Spleen (tissue), 11 donors: ENCODE data around the gene TMCO4. TPM values are rescaled to one million over a fixed set of nuclear protein-coding genes. Genes with fewer than 3 reads are reported as not detected.
A peak's percentile ranks its signal among the peaks of the same experiment; 100 is the strongest.

ENCODE experiments used
- DNase-seq: peaks from one replicate; pipeline ENCODE4 v3.0.0-alpha.2; 2020
- H3K27ac ChIP-seq, 8 donors: fragments of 200-600 bp; sonication (generic) in 7 of 8; 1 replicate in 4 of 8; 2 replicates in 4 of 8; pipeline versions ENCODE4 v1.5.0 to v1.8.0; 2016 to 2021; ENCODE audit warnings: inconsistent platforms in 4 of 8, mild to moderate bottlenecking in 4 of 8, moderate library complexity in 1 of 8
- H3K27me3 ChIP-seq, 7 donors: fragments of 200-600 bp; sonication (generic) in 6 of 7; replicated peaks in 1 of 7; 1 replicate in 4 of 7; 2 replicates in 3 of 7; pipeline versions ENCODE4 v1.5.0 to v1.8.0; 2016 to 2021; ENCODE audit warnings: inconsistent platforms in 3 of 7, mild to moderate bottlenecking in 1 of 7
- H3K36me3 ChIP-seq, 6 donors: fragments of 200-600 bp; sonication (generic) in 5 of 6; 1 replicate in 4 of 6; 2 replicates in 2 of 6; pipeline versions ENCODE4 v1.5.0 to v1.8.0; 2016 to 2021; ENCODE audit warnings: inconsistent platforms in 2 of 6
- H3K4me1 ChIP-seq, 6 donors: fragments of 200-600 bp; sonication (generic) in 5 of 6; 1 replicate in 3 of 6; 2 replicates in 3 of 6; pipeline versions ENCODE4 v1.5.0 to v1.8.0; 2016 to 2021; ENCODE audit warnings: inconsistent platforms in 3 of 6
- H3K4me3 ChIP-seq, 8 donors: fragments of 200-600 bp; sonication (generic) in 7 of 8; 1 replicate in 4 of 8; 2 replicates in 4 of 8; pipeline versions ENCODE4 v1.5.0 to v1.8.0; 2016 to 2021; ENCODE audit warnings: inconsistent platforms in 4 of 8, mild to moderate bottlenecking in 4 of 8, moderate library complexity in 2 of 8
- H3K9me3 ChIP-seq, 8 donors: fragments of 200-600 bp; sonication (generic) in 7 of 8; 1 replicate in 4 of 8; 2 replicates in 4 of 8; pipeline versions ENCODE4 v1.5.0 to v1.8.0; 2016 to 2021; ENCODE audit warnings: inconsistent platforms in 4 of 8
- POLR2A ChIP-seq, 3 donors: fragments of 450-650 bp; IDR thresholded peaks; one replicate each; pipeline ENCODE4 v1.5.1; 2017; ENCODE audit warnings: antibody characterized with exemption in 3 of 3, mild to moderate bottlenecking in 1 of 3
- POLR2AphosphoS5 ChIP-seq, 3 donors: sonication (generic); formaldehyde crosslinking; IDR thresholded peaks; one replicate each; pipeline ENCODE4 v1.5.1; 2017; ENCODE audit warnings: antibody characterized with exemption in 3 of 3
- WGBS, 5 donors: extraction: QIAGEN DNeasy Blood & Tissue Kit in 3 of 5; methylation state at CpG; one replicate each; pipeline versions ENCODE4 v1.1.5 to v1.1.7; 2013 to 2018; 5-methylcytosine and 5-hydroxymethylcytosine counted together
- intact Hi-C: fragments of 100-400 bp; cut with DNase I; formaldehyde crosslinking; loops from one replicate; pipeline ENCODE4 v1.15.0; 2023; ENCODE audit warnings: low total_unique reads
- polyA plus RNA-seq, 3 donors: library from polyadenylated mRNA; stranded (reverse); fragments of 200-250 nt; gene quantifications; one replicate each; pipeline ENCODE4 v1.2.1, GENCODE V29; 2013
- total RNA-seq, 7 donors: library from RNA; depleted of rRNA in 3 of 7; stranded (reverse); fragments of >200 nt in 3 of 7; fragmentation: NEBNext Ultra II Directional in 4 of 7; extraction: Animal tissue kit (Norgen Biotek cat#: 25700) in 4 of 7; gene quantifications; one replicate each; pipeline versions ENCODE4 v1.1.0 to v1.2.1, GENCODE V29; 2016 to 2021
- TF ChIP-seq, protein P1 (sequence below), 11 experiments: fragments of 200-600 bp in 7 of 11; fragments of 450-650 bp in 4 of 11; sonication (generic) in 4 of 11; IDR thresholded peaks in 8 of 11; conservative IDR thresholded peaks in 3 of 11; 1 replicate in 7 of 11; 2 replicates in 4 of 11; pipeline versions ENCODE4 v1.4.0 to v1.8.0; 2016 to 2021; ENCODE audit warnings: antibody characterized with exemption in 11 of 11, inconsistent platforms in 4 of 11, mild to moderate bottlenecking in 1 of 11
- donor health status: healthy with polysubstance abuse.
- donor health status: DM: no; HTN: no; CAD: no; lungs with moderate emphysema.
- donor health status: DM: no; HTN: no; CAD: no.
- donor health status: Bipolar disorder and iron deficiency.
- donor health status: healthy.
- donor health status: DM: no; HTN: no; CAD: no.
- donor health status: DM: yes; HTN: yes; CAD: no.

TMCO4 gene
- total and polyA plus RNA-seq, 10 donors, result 15.4 to 40.8 (median 27.2) TPM

DNA sequence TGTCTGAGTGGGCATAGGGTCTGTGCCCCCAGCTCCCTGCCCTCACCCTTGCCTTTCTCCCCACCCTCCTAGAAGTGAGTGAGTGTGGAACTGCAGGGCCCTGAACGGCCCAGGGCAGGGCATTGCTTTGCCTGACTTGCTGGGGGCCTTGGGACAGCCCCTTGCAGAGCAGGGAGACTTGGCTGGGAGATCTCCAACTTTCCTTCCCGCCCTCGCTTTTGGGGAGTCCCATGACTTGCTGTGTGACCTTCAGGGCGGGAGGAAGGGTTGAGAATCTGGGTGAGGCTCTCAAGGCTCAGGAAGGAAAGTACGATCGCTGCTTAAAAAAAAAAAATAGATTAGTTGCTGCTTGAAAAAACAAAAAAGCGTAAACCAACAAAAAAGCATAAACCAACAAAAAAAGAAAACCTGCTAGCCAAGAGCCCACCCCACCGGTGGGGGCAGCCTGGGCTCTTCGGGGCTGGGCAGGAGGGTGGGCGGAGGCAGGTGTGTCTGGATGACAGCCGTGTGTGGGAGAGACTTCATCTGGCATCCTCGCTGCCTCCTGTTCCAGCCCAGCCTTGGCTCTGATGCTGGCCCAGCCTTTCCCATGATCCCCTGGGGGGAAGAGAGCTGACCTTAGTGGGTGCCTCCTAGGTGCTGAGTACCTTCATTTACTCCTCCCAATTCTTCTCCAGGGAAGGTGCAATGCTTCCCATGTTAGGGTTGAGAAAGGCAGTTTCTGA lies 149.1 kb downstream of the TMCO4 start:
- H3K27ac ChIP-seq, result peak overlapping the region in 6 of 8 donors; percentile 12 to 74 (median 40)
- peaks cover 0 to 20% (median 4%) of the 10 kb centered on the region in 7 donors for H3K27me3 ChIP-seq
- DNase-seq, result no peak
- H3K36me3 ChIP-seq, result no peaks in the 10 kb centered on the region
- 38 to 58% (median 43%) methylated on average over 12 of the region's 12 CpGs for WGBS, 5 donors
- H3K9me3 ChIP-seq, result no peaks in the 10 kb centered on the region
- intact Hi-C loops, result loop anchor here (5.0 kb wide), 2 partner anchors 258 to 468 kb away; no protein-coding TSS in a partner anchor
- peaks cover 7 to 67% (median 35%) of the 10 kb centered on the region in 6 donors for H3K4me1 ChIP-seq
- TF ChIP-seq, protein P1, sequence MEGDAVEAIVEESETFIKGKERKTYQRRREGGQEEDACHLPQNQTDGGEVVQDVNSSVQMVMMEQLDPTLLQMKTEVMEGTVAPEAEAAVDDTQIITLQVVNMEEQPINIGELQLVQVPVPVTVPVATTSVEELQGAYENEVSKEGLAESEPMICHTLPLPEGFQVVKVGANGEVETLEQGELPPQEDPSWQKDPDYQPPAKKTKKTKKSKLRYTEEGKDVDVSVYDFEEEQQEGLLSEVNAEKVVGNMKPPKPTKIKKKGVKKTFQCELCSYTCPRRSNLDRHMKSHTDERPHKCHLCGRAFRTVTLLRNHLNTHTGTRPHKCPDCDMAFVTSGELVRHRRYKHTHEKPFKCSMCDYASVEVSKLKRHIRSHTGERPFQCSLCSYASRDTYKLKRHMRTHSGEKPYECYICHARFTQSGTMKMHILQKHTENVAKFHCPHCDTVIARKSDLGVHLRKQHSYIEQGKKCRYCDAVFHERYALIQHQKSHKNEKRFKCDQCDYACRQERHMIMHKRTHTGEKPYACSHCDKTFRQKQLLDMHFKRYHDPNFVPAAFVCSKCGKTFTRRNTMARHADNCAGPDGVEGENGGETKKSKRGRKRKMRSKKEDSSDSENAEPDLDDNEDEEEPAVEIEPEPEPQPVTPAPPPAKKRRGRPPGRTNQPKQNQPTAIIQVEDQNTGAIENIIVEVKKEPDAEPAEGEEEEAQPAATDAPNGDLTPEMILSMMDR (IDR thresholded peaks at IDR 0.05 in 8 of 11, conservative IDR thresholded peaks at IDR 0.05 in 3 of 11), result no peak
- no peak for TF ChIP-seq POLR2A (IDR thresholded peaks at IDR 0.05)
- no peak for TF ChIP-seq POLR2AphosphoS5 (IDR thresholded peaks at IDR 0.05)
- peak overlapping the region in 1 of 8 donors; percentile 13 for H3K4me3 ChIP-seq

DNA sequence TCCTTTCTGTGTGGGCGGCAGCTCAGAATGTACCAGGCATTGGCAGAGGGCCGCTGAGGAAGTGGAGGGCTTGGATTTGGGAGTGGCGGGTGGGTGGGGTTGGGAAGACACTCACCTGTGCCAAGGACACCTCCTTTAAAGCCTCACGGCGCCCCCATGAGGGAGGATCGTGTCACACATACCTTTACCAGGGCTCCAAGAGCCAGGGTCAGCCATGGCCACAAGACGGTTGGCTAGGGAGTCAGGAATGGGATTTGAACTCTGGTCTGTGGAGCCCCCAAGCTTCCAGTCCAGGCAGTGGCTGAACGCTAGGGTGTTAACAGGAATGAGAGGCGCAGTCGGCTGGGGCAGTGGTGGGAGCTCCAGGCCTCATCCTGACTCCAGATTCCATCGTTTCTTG lies 151.0 kb downstream of the TMCO4 start:
- no peaks in the 10 kb centered on the region for H3K36me3 ChIP-seq
- peaks cover 0 to 37% (median 16%) of the 10 kb centered on the region in 7 donors for H3K27me3 ChIP-seq
- H3K4me1 ChIP-seq, result peaks cover 10 to 76% (median 44%) of the 10 kb centered on the region in 6 donors
- no peak overlapping the region for H3K4me3 ChIP-seq
- WGBS, 5 donors, result 65 to 81% (median 77%) methylated on average over 8 to 11 of the region's 11 CpGs
- DNase-seq, result no peak
- TF ChIP-seq POLR2AphosphoS5 (IDR thresholded peaks at IDR 0.05) (no peak), POLR2A (IDR thresholded peaks at IDR 0.05) (no peak)
- TF ChIP-seq, protein P1 (IDR thresholded peaks at IDR 0.05 in 8 of 11, conservative IDR thresholded peaks at IDR 0.05 in 3 of 11), result no peak
- H3K9me3 ChIP-seq, result no peaks in the 10 kb centered on the region
- H3K27ac ChIP-seq, result peak overlapping the region in 1 of 8 donors; percentile 14
- intact Hi-C loops, result no loop called here

DNA sequence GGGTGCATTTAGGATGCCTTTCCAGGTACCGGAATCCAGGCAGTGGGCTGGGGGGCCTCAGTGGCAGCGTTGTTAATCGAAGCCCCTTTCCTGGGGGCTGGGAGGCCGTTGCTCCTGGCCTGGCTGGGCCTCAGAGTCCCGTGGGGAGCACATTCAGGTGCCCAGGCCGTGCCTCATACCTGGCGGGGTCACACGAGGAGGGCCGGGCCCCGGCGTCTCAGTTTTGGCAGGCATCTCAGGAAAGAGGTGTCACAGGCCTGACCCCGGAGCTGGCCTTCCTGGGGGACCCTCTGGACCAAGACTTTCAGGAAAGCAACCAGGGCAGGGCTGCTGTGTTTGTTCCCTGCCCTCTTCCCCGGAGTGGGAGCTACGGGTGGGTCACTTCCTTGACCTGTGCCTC lies 151.5 kb downstream of the TMCO4 start:
- Histone ChIP-seq H3K4me3 (no peak overlapping the region), H3K36me3 (no peaks in the 10 kb centered on the region), H3K27me3 (peaks cover 0 to 42% (median 21%) of the 10 kb centered on the region in 7 donors), H3K9me3 (no peaks in the 10 kb centered on the region), H3K27ac (peak overlapping the region in 1 of 8 donors; percentile 14), H3K4me1 (peaks cover 11 to 76% (median 47%) of the 10 kb centered on the region in 6 donors)
- DNase-seq, result no peak
- TF ChIP-seq, protein P1 (IDR thresholded peaks at IDR 0.05 in 8 of 11, conservative IDR thresholded peaks at IDR 0.05 in 3 of 11), result no peak
- no peak for TF ChIP-seq POLR2AphosphoS5 (IDR thresholded peaks at IDR 0.05)
- TF ChIP-seq POLR2A (IDR thresholded peaks at IDR 0.05), result no peak
- intact Hi-C loops, result no loop called here
- 73 to 84% (median 78%) methylated on average over 4 to 14 of the region's 14 CpGs for WGBS, 5 donors

DNA sequence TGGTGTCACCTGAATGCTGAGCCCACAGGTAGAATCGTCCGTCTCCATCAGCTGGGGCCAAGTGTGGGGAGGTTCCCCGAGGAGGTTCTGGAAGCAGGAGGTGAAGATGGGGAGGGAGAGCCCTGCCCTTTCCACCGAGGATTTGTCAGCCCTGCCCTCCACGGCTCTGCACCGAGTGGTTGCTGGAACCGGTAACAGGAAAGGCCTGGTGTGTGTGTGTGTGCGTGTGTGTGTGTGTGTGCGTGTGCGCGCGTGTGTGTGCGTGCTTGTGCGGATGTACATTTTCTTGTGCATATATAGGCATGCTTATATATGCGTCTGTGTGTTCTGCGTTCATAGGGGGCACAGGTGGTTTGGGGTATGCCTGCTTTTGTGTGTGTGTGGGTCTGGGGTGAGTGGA lies 152.1 kb downstream of the TMCO4 start:
- Histone ChIP-seq H3K9me3 (no peaks in the 10 kb centered on the region), H3K27ac (no peak overlapping the region), H3K27me3 (peaks cover 0 to 48% (median 23%) of the 10 kb centered on the region in 7 donors), H3K4me3 (no peak overlapping the region), H3K4me1 (peaks cover 11 to 77% (median 48%) of the 10 kb centered on the region in 6 donors), H3K36me3 (no peaks in the 10 kb centered on the region)
- intact Hi-C loops, result no loop called here
- DNase-seq, result no peak
- 23 to 36% (median 27%) methylated on average over 15 to 16 of the region's 16 CpGs for WGBS, 5 donors
- no peak for TF ChIP-seq POLR2AphosphoS5 (IDR thresholded peaks at IDR 0.05)
- TF ChIP-seq, protein P1 (IDR thresholded peaks at IDR 0.05 in 8 of 11, conservative IDR thresholded peaks at IDR 0.05 in 3 of 11), result no peak
- no peak for TF ChIP-seq POLR2A (IDR thresholded peaks at IDR 0.05)
